Gastrocnemius medialis (tissue), 4 donors: ENCODE measurements around the gene ADD2.

Experiments
- POLR2A ChIP-seq, 2 donors: fragments of 450-650 bp; IDR thresholded peaks; one replicate each; pipeline ENCODE4 v1.6.1; 2017; ENCODE audit warnings: antibody characterized with exemption in 2 of 2, mild to moderate bottlenecking in 2 of 2, moderate library complexity in 2 of 2
- TF ChIP-seq, protein P1 (sequence below), 5 experiments: fragments of 450-650 bp in 3 of 5; fragments of 200-600 bp in 2 of 5; sonication (generic) in 2 of 5; IDR thresholded peaks in 4 of 5; conservative IDR thresholded peaks in 1 of 5; 1 replicate in 4 of 5; 2 replicates in 1 of 5; pipeline ENCODE4 v1.5.1; 2016 to 2019; ENCODE audit warnings: antibody characterized with exemption in 5 of 5, mild to moderate bottlenecking in 3 of 5, moderate library complexity in 3 of 5

DNA sequence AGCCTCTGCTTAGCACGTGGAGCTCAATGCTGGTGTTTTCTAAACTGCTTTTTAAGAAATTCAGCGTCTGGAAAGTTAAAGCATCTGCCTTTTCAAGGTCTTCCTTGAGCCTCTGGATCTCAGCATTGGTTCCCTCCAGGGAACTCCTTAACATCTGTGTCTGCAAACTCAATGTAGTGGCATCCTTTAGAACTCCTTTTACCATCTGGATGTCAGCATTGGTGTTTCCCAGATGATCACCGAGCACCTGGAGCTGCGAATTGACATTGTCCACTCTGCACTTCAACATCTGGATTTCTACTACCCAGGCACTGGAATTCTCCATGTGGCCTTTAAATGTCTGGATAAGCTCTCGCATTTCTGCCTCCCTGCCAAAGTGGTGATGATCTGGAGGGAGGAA is 48.7 kb upstream of the ADD2 start:
- TF ChIP-seq, protein P1, sequence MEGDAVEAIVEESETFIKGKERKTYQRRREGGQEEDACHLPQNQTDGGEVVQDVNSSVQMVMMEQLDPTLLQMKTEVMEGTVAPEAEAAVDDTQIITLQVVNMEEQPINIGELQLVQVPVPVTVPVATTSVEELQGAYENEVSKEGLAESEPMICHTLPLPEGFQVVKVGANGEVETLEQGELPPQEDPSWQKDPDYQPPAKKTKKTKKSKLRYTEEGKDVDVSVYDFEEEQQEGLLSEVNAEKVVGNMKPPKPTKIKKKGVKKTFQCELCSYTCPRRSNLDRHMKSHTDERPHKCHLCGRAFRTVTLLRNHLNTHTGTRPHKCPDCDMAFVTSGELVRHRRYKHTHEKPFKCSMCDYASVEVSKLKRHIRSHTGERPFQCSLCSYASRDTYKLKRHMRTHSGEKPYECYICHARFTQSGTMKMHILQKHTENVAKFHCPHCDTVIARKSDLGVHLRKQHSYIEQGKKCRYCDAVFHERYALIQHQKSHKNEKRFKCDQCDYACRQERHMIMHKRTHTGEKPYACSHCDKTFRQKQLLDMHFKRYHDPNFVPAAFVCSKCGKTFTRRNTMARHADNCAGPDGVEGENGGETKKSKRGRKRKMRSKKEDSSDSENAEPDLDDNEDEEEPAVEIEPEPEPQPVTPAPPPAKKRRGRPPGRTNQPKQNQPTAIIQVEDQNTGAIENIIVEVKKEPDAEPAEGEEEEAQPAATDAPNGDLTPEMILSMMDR (IDR thresholded peaks at IDR 0.05 in 4 of 5, conservative IDR thresholded peaks at IDR 0.05 in 1 of 5): no peak
- TF ChIP-seq POLR2A (IDR thresholded peaks at IDR 0.05): no peak
